H1 (cell line): ENCODE measurements around the gene DMGDH.

Experiments
- KDM5A ChIP-seq: fragments of 200-600 bp; IDR thresholded peaks from 2 replicates; pipeline ENCODE4 v1.7.1; 2012; ENCODE audit warnings: mild to moderate bottlenecking, low read length, inconsistent platforms, mixed read lengths
- POLR2A ChIP-seq, 2 experiments: IDR thresholded peaks; 1 replicate in 1 of 2; 2 replicates in 1 of 2; pipeline ENCODE4 v1.6.1; 2011; ENCODE audit warnings: low read depth in 2 of 2, low read length in 2 of 2, mild to moderate bottlenecking in 2 of 2; ENCODE audit errors: control extremely low read depth in 1 of 2
- TF ChIP-seq, protein P1 (sequence below), 3 experiments: IDR thresholded peaks; 1 replicate in 2 of 3; 2 replicates in 1 of 3; pipeline versions ENCODE4 v1.5.1 to v1.6.1; 2011; ENCODE audit warnings: low read length in 3 of 3, mild to moderate bottlenecking in 3 of 3, inconsistent platforms in 2 of 3, low read depth in 1 of 3, moderate library complexity in 1 of 3; ENCODE audit not compliant: insufficient read depth in 1 of 3; ENCODE audit errors: control extremely low read depth in 1 of 3

DNA sequence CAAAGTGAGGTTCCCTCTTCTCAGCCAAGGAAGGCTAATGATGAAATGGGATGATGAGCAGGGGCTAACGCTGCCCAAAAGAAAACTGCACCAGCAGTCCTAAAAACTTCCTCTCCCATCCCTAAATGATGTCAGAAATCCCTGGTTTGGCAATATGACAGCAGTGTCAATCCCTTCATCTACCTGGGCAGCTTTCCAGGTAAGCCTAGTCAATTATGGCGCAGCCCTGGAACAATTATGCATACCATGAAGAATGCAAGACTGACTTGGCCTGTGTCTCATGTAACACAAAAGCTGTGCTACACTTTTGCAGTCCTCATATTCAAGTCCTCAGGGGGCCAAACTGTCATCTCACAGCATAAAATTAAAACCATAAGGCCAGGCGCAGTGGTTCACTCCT lies 7.0 kb downstream of the DMGDH start:
- TF ChIP-seq KDM5A, result no peak
- TF ChIP-seq, protein P1, sequence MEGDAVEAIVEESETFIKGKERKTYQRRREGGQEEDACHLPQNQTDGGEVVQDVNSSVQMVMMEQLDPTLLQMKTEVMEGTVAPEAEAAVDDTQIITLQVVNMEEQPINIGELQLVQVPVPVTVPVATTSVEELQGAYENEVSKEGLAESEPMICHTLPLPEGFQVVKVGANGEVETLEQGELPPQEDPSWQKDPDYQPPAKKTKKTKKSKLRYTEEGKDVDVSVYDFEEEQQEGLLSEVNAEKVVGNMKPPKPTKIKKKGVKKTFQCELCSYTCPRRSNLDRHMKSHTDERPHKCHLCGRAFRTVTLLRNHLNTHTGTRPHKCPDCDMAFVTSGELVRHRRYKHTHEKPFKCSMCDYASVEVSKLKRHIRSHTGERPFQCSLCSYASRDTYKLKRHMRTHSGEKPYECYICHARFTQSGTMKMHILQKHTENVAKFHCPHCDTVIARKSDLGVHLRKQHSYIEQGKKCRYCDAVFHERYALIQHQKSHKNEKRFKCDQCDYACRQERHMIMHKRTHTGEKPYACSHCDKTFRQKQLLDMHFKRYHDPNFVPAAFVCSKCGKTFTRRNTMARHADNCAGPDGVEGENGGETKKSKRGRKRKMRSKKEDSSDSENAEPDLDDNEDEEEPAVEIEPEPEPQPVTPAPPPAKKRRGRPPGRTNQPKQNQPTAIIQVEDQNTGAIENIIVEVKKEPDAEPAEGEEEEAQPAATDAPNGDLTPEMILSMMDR (IDR thresholded peaks at IDR 0.05; ENCODE audit: control extremely low read depth in 1 of 3, insufficient read depth in 1 of 3, low read depth in 1 of 3, low read length in 3 of 3), result no peak
- TF ChIP-seq POLR2A (IDR thresholded peaks at IDR 0.05; ENCODE audit: control extremely low read depth in 1 of 2, low read depth in 2 of 2, low read length in 2 of 2), result no peak
